A673 (cell line): ENCODE results near the gene TMEM108.

Experiments
- CTCF ChIP-seq: fragments of 300-800, 200-600 bp; sonication (generic); conservative IDR thresholded peaks from 2 replicates; pipeline ENCODE4 v1.5.1; 2017; ENCODE audit warnings: low read depth, mild to moderate bottlenecking, antibody characterized with exemption, low read length, moderate library complexity, mixed read lengths
- EZH2 ChIP-seq: fragments of 200-600 bp; sonication (generic); IDR thresholded peaks from 2 replicates; pipeline ENCODE4 v1.6.1; 2017; ENCODE audit warnings: borderline replicate concordance, low read depth, mild to moderate bottlenecking, mixed read lengths, antibody characterized with exemption, low read length; ENCODE audit not compliant: poor library complexity, severe bottlenecking

GRCh38 chr3:133289322-133289721 is 251.1 kb downstream of the TMEM108 start:
- TF ChIP-seq CTCF: no peak
- no peak for TF ChIP-seq EZH2
